ENCODE measurements around the gene TTLL11.

TTLL11 gene

GRCh38 chr9:122115176-122116035, 22.3 kb upstream of the TTLL11 start:
- no peak for TF ChIP-seq CTCF (IDR thresholded peaks at IDR 0.05; ENCODE audit: low read depth, low read length)
- no peak for TF ChIP-seq MAX (IDR thresholded peaks at IDR 0.05; ENCODE audit: low read depth, low read length)
- no peak for TF ChIP-seq POLR2A (IDR thresholded peaks at IDR 0.05; ENCODE audit: extremely low read depth, insufficient read length)
- TF ChIP-seq MYC (IDR thresholded peaks at IDR 0.05; ENCODE audit: low read depth, low read length) = no peak
- DNase-seq (ENCODE audit: low read depth) = no peak
- no peak overlapping the region for H3K4me3 ChIP-seq (ENCODE audit: low read depth, low read length)

GRCh38 chr9:122113574-122113973, 20.5 kb upstream of the TTLL11 start:
- TF ChIP-seq MYC (IDR thresholded peaks at IDR 0.05; ENCODE audit: low read depth, low read length) (no peak), CTCF (IDR thresholded peaks at IDR 0.05; ENCODE audit: low read depth, low read length) (no peak), POLR2A (IDR thresholded peaks at IDR 0.05; ENCODE audit: extremely low read depth, insufficient read length) (no peak), MAX (IDR thresholded peaks at IDR 0.05; ENCODE audit: low read depth, low read length) (no peak)
- H3K4me3 ChIP-seq (ENCODE audit: low read depth, low read length) = no peak overlapping the region
- no peak for DNase-seq (ENCODE audit: low read depth)

- no peak overlapping the region for H3K4me3 ChIP-seq (ENCODE audit: low read depth, low read length)
- TF ChIP-seq CTCF (IDR thresholded peaks at IDR 0.05; ENCODE audit: low read depth, low read length) = no peak
- no peak for TF ChIP-seq MAX (IDR thresholded peaks at IDR 0.05; ENCODE audit: low read depth, low read length)
- TF ChIP-seq POLR2A (IDR thresholded peaks at IDR 0.05; ENCODE audit: extremely low read depth, insufficient read length) = no peak
- TF ChIP-seq MYC (IDR thresholded peaks at IDR 0.05; ENCODE audit: low read depth, low read length) = no peak
- DNase-seq (ENCODE audit: low read depth) = no peak
These were observed 19.1 kb upstream of the TTLL11 start for GRCh38 chr9:122112238-122112637.

GRCh38 chr9:122111413-122112085, 18.4 kb upstream of the TTLL11 start:
- no peak for TF ChIP-seq MYC (IDR thresholded peaks at IDR 0.05; ENCODE audit: low read depth, low read length)
- TF ChIP-seq CTCF (IDR thresholded peaks at IDR 0.05; ENCODE audit: low read depth, low read length) = no peak
- no peak for TF ChIP-seq MAX (IDR thresholded peaks at IDR 0.05; ENCODE audit: low read depth, low read length)
- TF ChIP-seq POLR2A (IDR thresholded peaks at IDR 0.05; ENCODE audit: extremely low read depth, insufficient read length) = no peak
- no peak overlapping the region for H3K4me3 ChIP-seq (ENCODE audit: low read depth, low read length)
- no peak for DNase-seq (ENCODE audit: low read depth)

- no peak for TF ChIP-seq MYC (IDR thresholded peaks at IDR 0.05; ENCODE audit: low read depth, low read length)
- no peak for TF ChIP-seq MAX (IDR thresholded peaks at IDR 0.05; ENCODE audit: low read depth, low read length)
- no peak for TF ChIP-seq CTCF (IDR thresholded peaks at IDR 0.05; ENCODE audit: low read depth, low read length)
- no peak for TF ChIP-seq POLR2A (IDR thresholded peaks at IDR 0.05; ENCODE audit: extremely low read depth, insufficient read length)
- no peak overlapping the region for H3K4me3 ChIP-seq (ENCODE audit: low read depth, low read length)
- DNase-seq (ENCODE audit: low read depth) = no peak
These were observed 17.2 kb upstream of the TTLL11 start for GRCh38 chr9:122110100-122110833.
